Prostate gland (tissue), 2 donors: ENCODE measurements around the gene DDX11.
"Not testable (repeated sequence)": the region's sequence is repeated elsewhere in the genome, so short reads cannot be mapped to it uniquely, and the experiment has no call there.

Experiments
- POLR2A ChIP-seq: fragments of 450-650 bp; IDR thresholded peaks from one replicate; pipeline ENCODE4 v1.6.1; 2016; ENCODE audit warnings: antibody characterized with exemption, mild to moderate bottlenecking
- TF ChIP-seq, protein P1 (sequence below), 4 experiments: fragments of 200-600 bp in 2 of 4; fragments of 450-650 bp in 2 of 4; sonication (generic) in 2 of 4; IDR thresholded peaks; 1 replicate in 3 of 4; 2 replicates in 1 of 4; pipeline ENCODE4 v1.5.1; 2016 to 2019; ENCODE audit warnings: antibody characterized with exemption in 4 of 4, mild to moderate bottlenecking in 2 of 4, moderate library complexity in 2 of 4

DNA sequence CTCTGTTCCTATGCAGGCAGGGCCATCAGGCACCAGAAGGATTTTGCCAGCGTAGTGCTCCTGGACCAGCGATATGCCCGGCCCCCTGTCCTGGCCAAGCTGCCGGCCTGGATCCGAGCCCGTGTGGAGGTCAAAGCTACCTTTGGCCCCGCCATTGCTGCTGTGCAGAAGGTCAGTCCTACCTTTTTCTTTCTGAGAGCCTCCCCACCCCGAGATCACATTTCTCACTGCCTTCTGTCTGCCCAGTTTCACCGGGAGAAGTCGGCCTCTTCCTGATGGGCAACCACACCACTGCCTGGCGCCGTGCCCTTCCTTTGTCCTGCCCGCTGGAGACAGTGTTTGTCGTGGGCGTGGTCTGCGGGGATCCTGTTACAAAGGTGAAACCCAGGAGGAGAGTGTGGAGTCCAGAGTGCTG, 29.9 kb downstream of the DDX11 start:
- TF ChIP-seq POLR2A = peak; percentile 25
- TF ChIP-seq, protein P1, sequence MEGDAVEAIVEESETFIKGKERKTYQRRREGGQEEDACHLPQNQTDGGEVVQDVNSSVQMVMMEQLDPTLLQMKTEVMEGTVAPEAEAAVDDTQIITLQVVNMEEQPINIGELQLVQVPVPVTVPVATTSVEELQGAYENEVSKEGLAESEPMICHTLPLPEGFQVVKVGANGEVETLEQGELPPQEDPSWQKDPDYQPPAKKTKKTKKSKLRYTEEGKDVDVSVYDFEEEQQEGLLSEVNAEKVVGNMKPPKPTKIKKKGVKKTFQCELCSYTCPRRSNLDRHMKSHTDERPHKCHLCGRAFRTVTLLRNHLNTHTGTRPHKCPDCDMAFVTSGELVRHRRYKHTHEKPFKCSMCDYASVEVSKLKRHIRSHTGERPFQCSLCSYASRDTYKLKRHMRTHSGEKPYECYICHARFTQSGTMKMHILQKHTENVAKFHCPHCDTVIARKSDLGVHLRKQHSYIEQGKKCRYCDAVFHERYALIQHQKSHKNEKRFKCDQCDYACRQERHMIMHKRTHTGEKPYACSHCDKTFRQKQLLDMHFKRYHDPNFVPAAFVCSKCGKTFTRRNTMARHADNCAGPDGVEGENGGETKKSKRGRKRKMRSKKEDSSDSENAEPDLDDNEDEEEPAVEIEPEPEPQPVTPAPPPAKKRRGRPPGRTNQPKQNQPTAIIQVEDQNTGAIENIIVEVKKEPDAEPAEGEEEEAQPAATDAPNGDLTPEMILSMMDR (IDR thresholded peaks at IDR 0.05) = not testable (repeated sequence)
